H1 (cell line): Measurements from ENCODE around the gene ADAM23. TPM values are rescaled to one million over a fixed set of nuclear protein-coding genes. Genes with fewer than 3 reads are reported as not detected.

Experiments
- CTCF ChIA-PET: fragments of 300-600 bp; sonication (Branson Sonifier 250); formaldehyde crosslinking; loops from one replicate; lab custom pipeline; 2021; ENCODE audit not compliant: partially characterized antibody; lab: Charles Lee
- POLR2A ChIA-PET: fragments of 300-600 bp; sonication (Branson Sonifier 250); formaldehyde crosslinking; loops from one replicate; lab custom pipeline; 2021; ENCODE audit warnings: inconsistent platforms; ENCODE audit not compliant: partially characterized antibody; lab: Charles Lee
- DNase-seq, 2 experiments: peaks; one replicate each; pipeline versions ENCODE4 v3.0.0 to v3.0.0-alpha.2; 2010 to 2022; ENCODE audit warnings: low spot score in 2 of 2, low read depth in 1 of 2, mixed read lengths in 1 of 2
- FAIRE-seq: peaks from 2 replicates; lab custom pipeline; 2011; peaks lifted over from hg19 to GRCh38; lab: Jason Lieb, UNC
- H2AFZ ChIP-seq: 2 replicates; pipeline ENCODE4 v1.8.1; 2012; ENCODE audit warnings: low read length, inconsistent platforms
- H2AK5ac ChIP-seq: 2 replicates; pipeline ENCODE4 v1.6.1; 2013; ENCODE audit warnings: low read depth, low read length
- H2BK120ac ChIP-seq: replicated peaks from 2 replicates; pipeline ENCODE3; 2013; ENCODE audit warnings: low read depth, low read length, inconsistent platforms
- H2BK12ac ChIP-seq: 2 replicates; pipeline ENCODE4 v1.6.1; 2013; ENCODE audit warnings: low read depth, low read length
- H2BK15ac ChIP-seq: 2 replicates; pipeline ENCODE4 v1.6.1; 2013; ENCODE audit warnings: low read length
- H2BK20ac ChIP-seq: 2 replicates; pipeline ENCODE4 v1.6.1; 2013; ENCODE audit warnings: low read length
- H2BK5ac ChIP-seq: 2 replicates; pipeline ENCODE4 v1.6.1; 2013; ENCODE audit warnings: low read depth, low read length
- H3K14ac ChIP-seq: 2 replicates; pipeline ENCODE4 v1.6.1; 2013; ENCODE audit warnings: inconsistent platforms; ENCODE audit not compliant: insufficient read length
- H3K18ac ChIP-seq: 2 replicates; pipeline ENCODE4 v1.6.1; 2013; ENCODE audit warnings: low read length; ENCODE audit errors: extremely low read depth
- H3K23ac ChIP-seq: 2 replicates; pipeline ENCODE4 v1.6.1; 2013; ENCODE audit warnings: inconsistent platforms; ENCODE audit not compliant: insufficient read length
- H3K23me2 ChIP-seq: 2 replicates; pipeline ENCODE4 v1.6.1; 2013; ENCODE audit warnings: low read depth, low read length
- H3K27ac ChIP-seq: 2 replicates; pipeline ENCODE4 v1.6.1; 2011; ENCODE audit warnings: low read depth, low read length, inconsistent platforms
- H3K27me3 ChIP-seq, 4 experiments: replicated peaks in 1 of 4; 1 replicate in 1 of 4; 2 replicates in 3 of 4; pipeline versions ENCODE4 v1.6.1 to v1.8.1; 2011 to 2013; ENCODE audit warnings: low read length in 3 of 4, mild to moderate bottlenecking in 3 of 4, inconsistent platforms in 2 of 4, mixed read lengths in 2 of 4, moderate library complexity in 1 of 4; ENCODE audit not compliant: control insufficient read depth in 3 of 4, insufficient read depth in 3 of 4; ENCODE audit errors: extremely low read depth in 1 of 4
- H3K36me3 ChIP-seq, 4 experiments: 2 replicates each; pipeline versions ENCODE4 v1.6.1 to v1.8.1; 2011 to 2013; ENCODE audit warnings: mild to moderate bottlenecking in 4 of 4, low read length in 3 of 4, moderate library complexity in 2 of 4, control low read depth in 1 of 4, inconsistent platforms in 1 of 4; ENCODE audit not compliant: insufficient read depth in 4 of 4, control insufficient read depth in 2 of 4
- H3K4ac ChIP-seq: replicated peaks from 2 replicates; pipeline ENCODE3; 2013; ENCODE audit warnings: low read length, low read depth, mixed read lengths, inconsistent platforms; ENCODE audit not compliant: insufficient read length
- H3K4me1 ChIP-seq, 4 experiments: replicated peaks in 1 of 4; 1 replicate in 1 of 4; 2 replicates in 3 of 4; pipeline versions ENCODE4 v1.6.1 to v1.8.1; 2011 to 2013; ENCODE audit warnings: low read length in 3 of 4, inconsistent platforms in 2 of 4, mixed read lengths in 1 of 4; ENCODE audit not compliant: insufficient read depth in 4 of 4, control insufficient read depth in 3 of 4
- H3K4me2 ChIP-seq, 2 experiments: 2 replicates each; pipeline versions ENCODE4 v1.6.1 to v1.8.1; 2011 to 2013; ENCODE audit warnings: low read depth in 2 of 2, low read length in 2 of 2, control low read depth in 1 of 2, inconsistent platforms in 1 of 2, mild to moderate bottlenecking in 1 of 2; ENCODE audit not compliant: insufficient read depth in 1 of 2
- H3K4me3 ChIP-seq, 4 experiments: fragments of 200-600, 300-600 bp in 1 of 4; sonication (generic), shearing (Covaris generic), sonication (Bioruptor Twin) in 1 of 4; 2 replicates each; pipeline versions ENCODE4 v1.5.1 to v1.8.1; 2011 to 2016; ENCODE audit warnings: low read length in 4 of 4, low read depth in 3 of 4, control low read depth in 2 of 4, inconsistent platforms in 2 of 4, mild to moderate bottlenecking in 2 of 4, mixed read lengths in 1 of 4, moderate library complexity in 1 of 4; ENCODE audit not compliant: insufficient read depth in 2 of 4; ENCODE audit errors: extremely low read depth in 1 of 4
- H3K56ac ChIP-seq: replicated peaks from 2 replicates; pipeline ENCODE3; 2013; ENCODE audit warnings: low read depth, mild to moderate bottlenecking, mixed read lengths, low read length, inconsistent platforms; ENCODE audit not compliant: insufficient read length
- H3K79me1 ChIP-seq: 2 replicates; pipeline ENCODE4 v1.6.1; 2013; ENCODE audit warnings: low read depth, low read length, control low read depth
- H3K79me2 ChIP-seq, 2 experiments: 2 replicates each; pipeline versions ENCODE4 v1.6.1 to v1.8.1; 2012 to 2013; ENCODE audit warnings: low read length in 2 of 2, mild to moderate bottlenecking in 2 of 2, inconsistent platforms in 1 of 2; ENCODE audit not compliant: insufficient read depth in 2 of 2, control insufficient read depth in 1 of 2
- H3K9ac ChIP-seq, 4 experiments: replicated peaks in 1 of 4; 1 replicate in 1 of 4; 2 replicates in 3 of 4; pipeline versions ENCODE4 v1.6.1 to v1.8.1; 2011 to 2013; ENCODE audit warnings: low read depth in 3 of 4, low read length in 3 of 4, control low read depth in 2 of 4, mild to moderate bottlenecking in 2 of 4, moderate library complexity in 2 of 4, inconsistent platforms in 1 of 4; ENCODE audit errors: extremely low read depth in 1 of 4
- H3K9me3 ChIP-seq, 2 experiments: 2 replicates each; pipeline versions ENCODE4 v1.6.1 to v1.8.1; 2012 to 2013; ENCODE audit warnings: mild to moderate bottlenecking in 2 of 2, moderate library complexity in 2 of 2, control low read depth in 1 of 2, inconsistent platforms in 1 of 2, low read depth in 1 of 2, low read length in 1 of 2, mixed read lengths in 1 of 2; ENCODE audit not compliant: insufficient read depth in 2 of 2
- H4K20me1 ChIP-seq, 2 experiments: replicated peaks in 1 of 2; 2 replicates each; pipeline versions ENCODE3 to v1.8.1; 2011 to 2013; ENCODE audit warnings: inconsistent platforms in 2 of 2, low read length in 2 of 2, mild to moderate bottlenecking in 1 of 2; ENCODE audit not compliant: insufficient read depth in 2 of 2, control insufficient read depth in 1 of 2
- H4K5ac ChIP-seq: 2 replicates; pipeline ENCODE4 v1.6.1; 2013; ENCODE audit warnings: low read length, low read depth, mixed read lengths, inconsistent platforms; ENCODE audit not compliant: insufficient read length
- H4K8ac ChIP-seq: 2 replicates; pipeline ENCODE4 v1.8.0; 2013; ENCODE audit warnings: mild to moderate bottlenecking, moderate library complexity, low read length, inconsistent platforms; ENCODE audit not compliant: insufficient read depth; ENCODE audit errors: extremely low read depth
- H4K91ac ChIP-seq: replicated peaks from 2 replicates; pipeline ENCODE3; 2013; ENCODE audit warnings: low read length, mixed read lengths, inconsistent platforms; ENCODE audit not compliant: insufficient read length
- ATF2 ChIP-seq: IDR thresholded peaks from 2 replicates; pipeline ENCODE4 v1.6.1; 2012; ENCODE audit warnings: low read length, inconsistent platforms
- BRCA1 ChIP-seq: IDR thresholded peaks from 2 replicates; pipeline ENCODE4 v1.6.1; 2012; ENCODE audit warnings: low read depth, low read length, improper control_type of control experiment
- CBX8 ChIP-seq: fragments of 300-800, 300-1000 bp; sonication (generic); IDR thresholded peaks from 2 replicates; pipeline ENCODE4 v1.7.1; 2016; ENCODE audit warnings: low read depth, low read length, borderline replicate concordance
- CREB1 ChIP-seq: IDR thresholded peaks from 2 replicates; pipeline ENCODE4 v1.6.1; 2012; ENCODE audit warnings: inconsistent platforms
- E2F6 ChIP-seq: IDR thresholded peaks from 2 replicates; pipeline ENCODE4 v1.6.1; 2012; ENCODE audit warnings: inconsistent platforms
- EZH2 ChIP-seq: fragments of 200-600 bp; sonication (generic); IDR thresholded peaks from 2 replicates; pipeline ENCODE4 v1.7.1; 2012; ENCODE audit warnings: low read depth, mild to moderate bottlenecking, moderate library complexity, low read length, inconsistent platforms; ENCODE audit not compliant: severe bottlenecking
- JUN ChIP-seq: IDR thresholded peaks from 2 replicates; pipeline ENCODE4 v1.6.1; 2011; ENCODE audit warnings: low read depth, mild to moderate bottlenecking, improper control_type of control experiment, low read length
- NANOG ChIP-seq: IDR thresholded peaks from 2 replicates; pipeline ENCODE4 v1.6.1; 2011; ENCODE audit warnings: low read length, low read depth, mild to moderate bottlenecking, inconsistent platforms; ENCODE audit not compliant: insufficient read depth, poor library complexity, severe bottlenecking
- NRF1 ChIP-seq: IDR thresholded peaks from 2 replicates; pipeline ENCODE4 v1.6.1; 2011; ENCODE audit warnings: mild to moderate bottlenecking, low read depth, low read length, improper control_type of control experiment
- SAP30 ChIP-seq: fragments of 300-600 bp; sonication (generic); IDR thresholded peaks from 2 replicates; pipeline ENCODE4 v1.7.1; 2012; ENCODE audit warnings: low read length, moderate library complexity, mild to moderate bottlenecking, inconsistent platforms; ENCODE audit not compliant: insufficient read depth, insufficient replicate concordance
- SUZ12 ChIP-seq: fragments of 200-600 bp; sonication (generic); IDR thresholded peaks from 2 replicates; pipeline ENCODE4 v1.6.1; 2012; ENCODE audit warnings: mild to moderate bottlenecking, inconsistent platforms, low read length, moderate library complexity, mixed read lengths
- TAF1 ChIP-seq: IDR thresholded peaks from 2 replicates; pipeline ENCODE4 v1.6.1; 2011; ENCODE audit warnings: mild to moderate bottlenecking, low read depth, low read length
- WGBS, 2 experiments: shearing (Covaris generic) in 1 of 2; methylation state at CpG; one replicate each; pipeline versions ENCODE4 v1.1.6 to v1.1.7; 2013 to 2015; ENCODE audit warnings: low lambda C conversion rate in 2 of 2, mixed read lengths in 2 of 2, inconsistent platforms in 1 of 2, low coverage in 1 of 2, missing lambda C conversion rate in 1 of 2; ENCODE audit not compliant: insufficient replicate concordance in 2 of 2, insufficient coverage in 1 of 2, insufficient read length in 1 of 2; ENCODE audit errors: extremely low coverage in 1 of 2, missing lambda C conversion rate in 1 of 2; 5-methylcytosine and 5-hydroxymethylcytosine counted together
- polyA plus RNA-seq, 7 experiments: library from polyadenylated mRNA; depleted of rRNA in 3 of 7; stranded (reverse) in 5 of 7; unstranded in 2 of 7; fragments of >200 nt in 5 of 7; fragments of 200-250 nt in 2 of 7; gene quantifications; 1 replicate in 5 of 7; 2 replicates in 1 of 7; 4 replicates in 1 of 7; pipeline versions ENCODE4 v1.2.1 to v1.2.3, GENCODE V29; 2011 to 2013; ENCODE audit warnings: missing spikeins in 2 of 7, mixed read lengths in 2 of 7
- total RNA-seq: library from RNA; stranded (reverse); fragmentation: NEBNext Ultra II Directional; extraction: Animal tissue kit (Norgen Biotek cat#: 25700); gene quantifications from 2 replicates; pipeline ENCODE4 v1.2.1, GENCODE V29; 2021

The ADAM23 gene
- total and polyA plus RNA-seq, 2 of the 8 experiments (the other 6 are each of a cell fraction or from before 2014, with no cell fraction given), result 9.9 to 20.8 TPM

- Histone ChIP-seq H3K9ac (no peak overlapping the region), H2BK120ac (no peak overlapping the region), H3K9me3 (no peaks in the 10 kb centered on the region), H3K79me1 (no peaks in the 10 kb centered on the region), H3K4me1 (no peaks in the 10 kb centered on the region), H3K18ac (no peak overlapping the region), H2BK20ac (no peak overlapping the region), H3K14ac (no peak overlapping the region), H4K8ac (no peak overlapping the region), H2BK5ac (no peak overlapping the region), H4K5ac (no peak overlapping the region), H2BK15ac (no peak overlapping the region), H3K23me2 (no peaks in the 10 kb centered on the region), H3K4ac (no peak overlapping the region), H3K56ac (no peak overlapping the region), H3K27ac (no peak overlapping the region; the same call in 1 of the 2 replicates), H3K27me3 (no peaks in the 10 kb centered on the region), H2AK5ac (no peak overlapping the region), H3K4me2 (no peak overlapping the region), H3K4me3 (no peak overlapping the region), H3K23ac (no peak overlapping the region), H4K20me1 (no peaks in the 10 kb centered on the region), H2BK12ac (no peak overlapping the region), H3K36me3 (no peaks in the 10 kb centered on the region), H3K79me2 (no peaks in the 10 kb centered on the region), H4K91ac (no peak overlapping the region), H2AFZ (no peak overlapping the region)
- CTCF ChIA-PET, result no interaction called here
- WGBS, 2 experiments, result 95% methylated on average over 11 of the region's 11 CpGs; no CpG with 5 or more reads in 1 of the 2 experiments
- no peak for FAIRE-seq
- POLR2A ChIA-PET, result interaction anchor here (0.6 kb wide), 1 partner anchor 36 kb away, joined by 3 read pairs; no protein-coding TSS in a partner anchor
- no peak for DNase-seq
- TF ChIP-seq JUN, result no peak
- TF ChIP-seq SAP30, result no peak
- TF ChIP-seq CBX8, result no peak
- no peak for TF ChIP-seq TAF1
- TF ChIP-seq CREB1, result no peak
- TF ChIP-seq NRF1, result no peak
- TF ChIP-seq NANOG, result no peak
- no peak for TF ChIP-seq ATF2
- no peak for TF ChIP-seq E2F6
- no peak for TF ChIP-seq SUZ12
- no peak for TF ChIP-seq BRCA1
- no peak for TF ChIP-seq EZH2
These were observed 87.4 kb downstream of the ADAM23 start for GRCh38 chr2:206530727-206531126.
